Measurements from ENCODE around the gene KHDRBS2. TPM values are rescaled to one million over a fixed set of nuclear protein-coding genes. Genes with fewer than 3 reads are reported as not detected.

Gene KHDRBS2
- polyA plus RNA-seq, 1 of the 3 experiments (the other 2 are of a cell fraction): not detected

- Histone ChIP-seq H3K79me2 (ENCODE audit: insufficient read depth) (no peaks in the 10 kb centered on the region), H2AFZ (ENCODE audit: low read depth) (no peak overlapping the region), H3K9me3 (no peaks in the 10 kb centered on the region), H4K20me1 (ENCODE audit: insufficient read depth) (no peaks in the 10 kb centered on the region), H3K9ac (no peak overlapping the region), H3K4me1 (ENCODE audit: control insufficient read depth in 1 of 2, insufficient read depth in 2 of 2, low read depth in 1 of 2, low read length in 1 of 2) (no peaks in the 10 kb centered on the region), H3K27ac (ENCODE audit: low read depth in 2 of 2, low read length in 1 of 2) (no peak overlapping the region), H3F3A (replicated peaks; ENCODE audit: insufficient read depth) (no peaks in the 10 kb centered on the region), H3K27me3 (ENCODE audit: insufficient read depth) (no peaks in the 10 kb centered on the region), H3K36me3 (replicated peaks in 1 of 2; ENCODE audit: control insufficient read depth in 1 of 2, insufficient read depth in 2 of 2, low read length in 1 of 2) (no peaks in the 10 kb centered on the region), H3K4me3 (ENCODE audit: low read depth in 2 of 2, low read length in 1 of 2) (no peak overlapping the region), H3K4me2 (no peak overlapping the region), H3K9me2 (no peaks in the 10 kb centered on the region)
- TF ChIP-seq MAX (IDR thresholded peaks at IDR 0.05; ENCODE audit: low read depth) (no peak), GATA2 (CRISPR knock-in tag; IDR thresholded peaks at IDR 0.05) (no peak)
- WGBS (ENCODE audit: low lambda C conversion rate): 2% methylated on average over 7 of the region's 8 CpGs
- CTCF ChIA-PET: no interaction called here
- no peak for DNase-seq
- POLR2A ChIA-PET: no interaction called here
Observed at GRCh38 chr6:62103186-62103859, 182.7 kb downstream of the KHDRBS2 start.

- ChIA-PET POLR2A (no interaction called here), CTCF (no interaction called here)
- no peak overlapping the region for H3K4me2 ChIP-seq
- H2AFZ ChIP-seq (ENCODE audit: low read depth): no peak overlapping the region
- no peaks in the 10 kb centered on the region for H3K27me3 ChIP-seq (ENCODE audit: insufficient read depth)
- H3K4me3 ChIP-seq (ENCODE audit: low read depth in 2 of 2, low read length in 1 of 2): no peak overlapping the region
- H3F3A ChIP-seq (replicated peaks; ENCODE audit: insufficient read depth): no peaks in the 10 kb centered on the region
- no peaks in the 10 kb centered on the region for H3K4me1 ChIP-seq (ENCODE audit: control insufficient read depth in 1 of 2, insufficient read depth in 2 of 2, low read depth in 1 of 2, low read length in 1 of 2)
- 20% methylated on average over 2 of the region's 5 CpGs for WGBS (ENCODE audit: low lambda C conversion rate)
- no peaks in the 10 kb centered on the region for H3K9me3 ChIP-seq
- H3K9me2 ChIP-seq: no peaks in the 10 kb centered on the region
- no peak overlapping the region for H3K9ac ChIP-seq
- H4K20me1 ChIP-seq (ENCODE audit: insufficient read depth): no peaks in the 10 kb centered on the region
- no peaks in the 10 kb centered on the region for H3K36me3 ChIP-seq (replicated peaks in 1 of 2; ENCODE audit: control insufficient read depth in 1 of 2, insufficient read depth in 2 of 2, low read length in 1 of 2)
- H3K79me2 ChIP-seq (ENCODE audit: insufficient read depth): no peaks in the 10 kb centered on the region
- H3K27ac ChIP-seq (ENCODE audit: low read depth in 2 of 2, low read length in 1 of 2): no peak overlapping the region
- DNase-seq: no peak
- TF ChIP-seq USF2 (IDR thresholded peaks at IDR 0.05; ENCODE audit: borderline replicate concordance, low read depth, low read length): no peak
- TF ChIP-seq SIN3A (IDR thresholded peaks at IDR 0.05; ENCODE audit: borderline replicate concordance, low read depth, low read length): no peak
- TF ChIP-seq TAF1 (IDR thresholded peaks at IDR 0.05; ENCODE audit: borderline replicate concordance, low read depth, low read length): no peak
- TF ChIP-seq FOXJ3 (CRISPR knock-in tag; IDR thresholded peaks at IDR 0.05): no peak
- no peak for TF ChIP-seq ELF1 (IDR thresholded peaks at IDR 0.05)
- TF ChIP-seq POLR2AphosphoS5 (IDR thresholded peaks at IDR 0.05; ENCODE audit: low read depth, low read length): no peak
Observed at GRCh38 chr6:62102387-62102786, 183.6 kb downstream of the KHDRBS2 start.

- Histone ChIP-seq H3K9ac (no peak overlapping the region), H3K9me2 (no peaks in the 10 kb centered on the region), H3K4me3 (ENCODE audit: low read depth in 2 of 2, low read length in 1 of 2) (no peak overlapping the region), H3K27ac (ENCODE audit: low read depth in 2 of 2, low read length in 1 of 2) (no peak overlapping the region), H3K27me3 (ENCODE audit: insufficient read depth) (no peaks in the 10 kb centered on the region), H3K9me3 (no peaks in the 10 kb centered on the region), H3K36me3 (replicated peaks in 1 of 2; ENCODE audit: control insufficient read depth in 1 of 2, insufficient read depth in 2 of 2, low read length in 1 of 2) (no peaks in the 10 kb centered on the region), H3K79me2 (ENCODE audit: insufficient read depth) (no peaks in the 10 kb centered on the region), H3F3A (replicated peaks; ENCODE audit: insufficient read depth) (no peaks in the 10 kb centered on the region), H4K20me1 (ENCODE audit: insufficient read depth) (no peaks in the 10 kb centered on the region), H3K4me1 (ENCODE audit: control insufficient read depth in 1 of 2, insufficient read depth in 2 of 2, low read depth in 1 of 2, low read length in 1 of 2) (no peaks in the 10 kb centered on the region), H2AFZ (ENCODE audit: low read depth) (no peak overlapping the region), H3K4me2 (no peak overlapping the region)
- whole genome bisulfite sequencing (ENCODE audit: low lambda C conversion rate): 4% methylated on average over 5 of the region's 5 CpGs
- no peak for DNase-seq
- CTCF ChIA-PET: no interaction called here
- POLR2A ChIA-PET: no interaction called here
- TF ChIP-seq TEAD4 (IDR thresholded peaks at IDR 0.05; ENCODE audit: borderline replicate concordance, insufficient read depth) (no peak), RAD21 (IDR thresholded peaks at IDR 0.05; ENCODE audit: low read length) (no peak), IRF3 (IDR thresholded peaks at IDR 0.05; ENCODE audit: low read depth, low read length) (no peak), MEF2A (IDR thresholded peaks at IDR 0.05; ENCODE audit: borderline replicate concordance, low read depth) (no peak), CHD2 (IDR thresholded peaks at IDR 0.05; ENCODE audit: low read length, partially characterized antibody) (no peak), GATA2 (CRISPR knock-in tag; IDR thresholded peaks at IDR 0.05) (no peak), NRF1 (IDR thresholded peaks at IDR 0.05; ENCODE audit: low read depth, low read length) (no peak)
Observed at GRCh38 chr6:62090442-62091229, 195.4 kb downstream of the KHDRBS2 start.

All from SK-N-SH (cell line).